Stimulated activated naive CD4-positive, alpha-beta T cell (primary cell): ENCODE results near the gene CDK6.
"Not testable (repeated sequence)": the region's sequence is repeated elsewhere in the genome, so short reads cannot be mapped to it uniquely, and the experiment has no call there.

Experiments used
- DNase-seq, 6 experiments: peaks; one replicate each; lab custom pipeline; 2025; lab: John Stamatoyannopoulos, UW

CDK6 gene

GRCh38 chr7:92622030-92622429 lies 214.3 kb downstream of the CDK6 start:
- DNase-seq, result no peak

- DNase-seq, result no peak
Measured at GRCh38 chr7:92621561-92622023, 214.8 kb downstream of the CDK6 start.

- peak; percentile 29 to 80 (median 62) for DNase-seq
Measured at GRCh38 chr7:92621026-92621540, 215.3 kb downstream of the CDK6 start.

- no peak for DNase-seq
Measured at GRCh38 chr7:92615861-92616260, 220.5 kb downstream of the CDK6 start.

- no peak for DNase-seq
Measured at GRCh38 chr7:92614660-92615174, 221.7 kb downstream of the CDK6 start.

GRCh38 chr7:92613720-92614119 lies 222.7 kb downstream of the CDK6 start:
- DNase-seq, result no peak

GRCh38 chr7:92613214-92613613 lies 223.2 kb downstream of the CDK6 start:
- no peak for DNase-seq

- DNase-seq, result no peak
Measured at GRCh38 chr7:92612501-92612900, 223.9 kb downstream of the CDK6 start.

- no peak for DNase-seq
Measured at GRCh38 chr7:92611735-92612134, 224.6 kb downstream of the CDK6 start.

GRCh38 chr7:92609921-92610518 lies 226.4 kb downstream of the CDK6 start:
- DNase-seq, result peak in 2 of 6 experiments; percentile 7 to 12

- DNase-seq, result no peak
Measured at GRCh38 chr7:92608380-92609322, 227.7 kb downstream of the CDK6 start.

- no peak for DNase-seq
Measured at GRCh38 chr7:92606985-92607384, 229.4 kb downstream of the CDK6 start.

- not testable (repeated sequence) for DNase-seq
Measured at GRCh38 chr7:92604517-92604916, 231.9 kb downstream of the CDK6 start.

- DNase-seq, result no peak
Measured at GRCh38 chr7:92603089-92603445, 233.3 kb downstream of the CDK6 start.

GRCh38 chr7:92602352-92603088 lies 233.9 kb downstream of the CDK6 start:
- DNase-seq, result no peak

- no peak for DNase-seq
Measured at GRCh38 chr7:92598310-92598981, 237.9 kb downstream of the CDK6 start.

GRCh38 chr7:92595281-92595680 lies 241.1 kb downstream of the CDK6 start:
- no peak for DNase-seq

- DNase-seq, result no peak
Measured at GRCh38 chr7:92594746-92595145, 241.6 kb downstream of the CDK6 start.

GRCh38 chr7:92590711-92591310 lies 245.6 kb downstream of the CDK6 start:
- DNase-seq, result no peak

GRCh38 chr7:92589056-92589455 lies 247.3 kb downstream of the CDK6 start:
- DNase-seq, result no peak

- no peak for DNase-seq
Measured at GRCh38 chr7:92588561-92588960, 247.8 kb downstream of the CDK6 start.
